Measurements from ENCODE around the gene DPH6.

Gene DPH6

GRCh38 chr15:35455201-35455600 is 90.8 kb downstream of the DPH6 start:
- Histone ChIP-seq H3K4me2 (ENCODE audit: low read length) (no peak overlapping the region), H2BK15ac (replicated peaks; ENCODE audit: low read depth) (no peak overlapping the region), H2AK5ac (ENCODE audit: low read length) (no peak overlapping the region), H3K4me1 (ENCODE audit: control insufficient read depth, low read depth, low read length) (no peaks in the 10 kb centered on the region), H2BK5ac (ENCODE audit: low read length) (no peak overlapping the region), H3K23ac (ENCODE audit: low read length) (no peak overlapping the region), H3K36me3 (ENCODE audit: control insufficient read depth, insufficient read depth, low read length) (no peaks in the 10 kb centered on the region), H4K8ac (ENCODE audit: low read depth, low read length) (no peak overlapping the region), H3K4ac (ENCODE audit: low read depth, low read length) (no peak overlapping the region), H2BK120ac (ENCODE audit: low read depth, low read length) (no peak overlapping the region), H4K5ac (ENCODE audit: low read length) (no peak overlapping the region), H3K18ac (ENCODE audit: low read length) (no peak overlapping the region), H3K9ac (ENCODE audit: low read length) (no peak overlapping the region), H3K79me2 (ENCODE audit: control insufficient read depth, insufficient read depth, low read length) (no peaks in the 10 kb centered on the region), H3K27me3 (ENCODE audit: insufficient read depth, low read length, poor library complexity) (no peaks in the 10 kb centered on the region), H3K56ac (ENCODE audit: low read length) (no peak overlapping the region), H3K4me3 (ENCODE audit: low read length) (no peak overlapping the region), H3K27ac (ENCODE audit: low read depth, low read length) (no peak overlapping the region), H3K79me1 (ENCODE audit: low read length) (no peaks in the 10 kb centered on the region)
- DNase-seq: no peak

GRCh38 chr15:35450492-35450891 is 95.5 kb downstream of the DPH6 start:
- H3K4me3 ChIP-seq (ENCODE audit: low read length): no peak overlapping the region
- H3K36me3 ChIP-seq (ENCODE audit: control insufficient read depth, insufficient read depth, low read length): no peaks in the 10 kb centered on the region

GRCh38 chr15:35448294-35448693 is 97.7 kb downstream of the DPH6 start:
- no peaks in the 10 kb centered on the region for H3K79me2 ChIP-seq (ENCODE audit: control insufficient read depth, insufficient read depth, low read length)
- H3K4ac ChIP-seq (ENCODE audit: low read depth, low read length): no peak overlapping the region
- H3K18ac ChIP-seq (ENCODE audit: low read length): no peak overlapping the region
- no peak overlapping the region for H3K27ac ChIP-seq (ENCODE audit: low read depth, low read length)
- H2BK120ac ChIP-seq (ENCODE audit: low read depth, low read length): no peak overlapping the region
- no peaks in the 10 kb centered on the region for H3K36me3 ChIP-seq (ENCODE audit: control insufficient read depth, insufficient read depth, low read length)
- no peak overlapping the region for H2BK5ac ChIP-seq (ENCODE audit: low read length)
- no peaks in the 10 kb centered on the region for H3K4me1 ChIP-seq (ENCODE audit: control insufficient read depth, low read depth, low read length)
- no peak overlapping the region for H3K4me2 ChIP-seq (ENCODE audit: low read length)
- DNase-seq: no peak
- H2BK15ac ChIP-seq (replicated peaks; ENCODE audit: low read depth): no peak overlapping the region
- H3K56ac ChIP-seq (ENCODE audit: low read length): no peak overlapping the region
- H4K5ac ChIP-seq (ENCODE audit: low read length): no peak overlapping the region
- no peak overlapping the region for H3K23ac ChIP-seq (ENCODE audit: low read length)
- H2AK5ac ChIP-seq (ENCODE audit: low read length): no peak overlapping the region
- WGBS (ENCODE audit: extremely low coverage, insufficient coverage, low lambda C conversion rate): no CpG with 5 or more reads among the region's 1 CpG
- no peak overlapping the region for H3K9ac ChIP-seq (ENCODE audit: low read length)
- no peak overlapping the region for H3K4me3 ChIP-seq (ENCODE audit: low read length)
- no peaks in the 10 kb centered on the region for H3K27me3 ChIP-seq (ENCODE audit: insufficient read depth, low read length, poor library complexity)
- H4K8ac ChIP-seq (ENCODE audit: low read depth, low read length): no peak overlapping the region
- H3K79me1 ChIP-seq (ENCODE audit: low read length): no peaks in the 10 kb centered on the region

More at GRCh38 chr15:35450492-35450891, 95.5 kb downstream of the DPH6 start:
- H3K4me1 ChIP-seq (ENCODE audit: control insufficient read depth, low read depth, low read length): no peaks in the 10 kb centered on the region
- no peak overlapping the region for H3K4ac ChIP-seq (ENCODE audit: low read depth, low read length)
- H3K23ac ChIP-seq (ENCODE audit: low read length): no peak overlapping the region
- no peaks in the 10 kb centered on the region for H3K27me3 ChIP-seq (ENCODE audit: insufficient read depth, low read length, poor library complexity)
- no peak overlapping the region for H2AK5ac ChIP-seq (ENCODE audit: low read length)
- no peak overlapping the region for H2BK15ac ChIP-seq (replicated peaks; ENCODE audit: low read depth)
- H2BK5ac ChIP-seq (ENCODE audit: low read length): no peak overlapping the region
- WGBS (ENCODE audit: extremely low coverage, insufficient coverage, low lambda C conversion rate): no CpG with 5 or more reads among the region's 1 CpG
- H3K4me2 ChIP-seq (ENCODE audit: low read length): no peak overlapping the region
- no peak overlapping the region for H2BK120ac ChIP-seq (ENCODE audit: low read depth, low read length)
- no peak overlapping the region for H4K5ac ChIP-seq (ENCODE audit: low read length)
- H3K79me2 ChIP-seq (ENCODE audit: control insufficient read depth, insufficient read depth, low read length): no peaks in the 10 kb centered on the region
- H3K9ac ChIP-seq (ENCODE audit: low read length): no peak overlapping the region
- H4K8ac ChIP-seq (ENCODE audit: low read depth, low read length): no peak overlapping the region
- no peak overlapping the region for H3K27ac ChIP-seq (ENCODE audit: low read depth, low read length)
- peak; percentile 62 for DNase-seq
- no peak overlapping the region for H3K18ac ChIP-seq (ENCODE audit: low read length)
- H3K56ac ChIP-seq (ENCODE audit: low read length): no peak overlapping the region
- H3K79me1 ChIP-seq (ENCODE audit: low read length): no peaks in the 10 kb centered on the region

- Histone ChIP-seq H3K4me3 (ENCODE audit: low read length) (no peak overlapping the region), H3K79me1 (ENCODE audit: low read length) (no peaks in the 10 kb centered on the region), H2BK120ac (ENCODE audit: low read depth, low read length) (no peak overlapping the region), H4K5ac (ENCODE audit: low read length) (no peak overlapping the region), H3K79me2 (ENCODE audit: control insufficient read depth, insufficient read depth, low read length) (no peaks in the 10 kb centered on the region), H3K56ac (ENCODE audit: low read length) (no peak overlapping the region), H3K36me3 (ENCODE audit: control insufficient read depth, insufficient read depth, low read length) (no peaks in the 10 kb centered on the region), H3K23ac (ENCODE audit: low read length) (no peak overlapping the region), H3K18ac (ENCODE audit: low read length) (no peak overlapping the region), H3K9ac (ENCODE audit: low read length) (no peak overlapping the region), H3K4me1 (ENCODE audit: control insufficient read depth, low read depth, low read length) (no peaks in the 10 kb centered on the region), H2BK15ac (replicated peaks; ENCODE audit: low read depth) (no peak overlapping the region), H3K4ac (ENCODE audit: low read depth, low read length) (no peak overlapping the region), H3K27ac (ENCODE audit: low read depth, low read length) (no peak overlapping the region), H2BK5ac (ENCODE audit: low read length) (no peak overlapping the region), H4K8ac (ENCODE audit: low read depth, low read length) (no peak overlapping the region), H3K27me3 (ENCODE audit: insufficient read depth, low read length, poor library complexity) (no peaks in the 10 kb centered on the region), H3K4me2 (ENCODE audit: low read length) (no peak overlapping the region), H2AK5ac (ENCODE audit: low read length) (no peak overlapping the region)
- no peak for DNase-seq
- WGBS (ENCODE audit: extremely low coverage, insufficient coverage, low lambda C conversion rate): no CpG with 5 or more reads among the region's 4 CpGs
These were observed 100.1 kb downstream of the DPH6 start for GRCh38 chr15:35445891-35446290.

- Histone ChIP-seq H2BK120ac (ENCODE audit: low read depth, low read length) (no peak overlapping the region), H3K4ac (ENCODE audit: low read depth, low read length) (no peak overlapping the region), H2BK5ac (ENCODE audit: low read length) (no peak overlapping the region), H3K56ac (ENCODE audit: low read length) (no peak overlapping the region), H2AK5ac (ENCODE audit: low read length) (no peak overlapping the region), H3K36me3 (ENCODE audit: control insufficient read depth, insufficient read depth, low read length) (no peaks in the 10 kb centered on the region), H3K4me1 (ENCODE audit: control insufficient read depth, low read depth, low read length) (no peaks in the 10 kb centered on the region), H3K4me2 (ENCODE audit: low read length) (no peak overlapping the region), H3K9ac (ENCODE audit: low read length) (no peak overlapping the region), H3K4me3 (ENCODE audit: low read length) (no peak overlapping the region), H3K23ac (ENCODE audit: low read length) (no peak overlapping the region), H3K79me1 (ENCODE audit: low read length) (no peaks in the 10 kb centered on the region), H4K5ac (ENCODE audit: low read length) (no peak overlapping the region), H3K27ac (ENCODE audit: low read depth, low read length) (no peak overlapping the region), H2BK15ac (replicated peaks; ENCODE audit: low read depth) (no peak overlapping the region), H4K8ac (ENCODE audit: low read depth, low read length) (no peak overlapping the region), H3K18ac (ENCODE audit: low read length) (no peak overlapping the region), H3K79me2 (ENCODE audit: control insufficient read depth, insufficient read depth, low read length) (no peaks in the 10 kb centered on the region), H3K27me3 (ENCODE audit: insufficient read depth, low read length, poor library complexity) (no peaks in the 10 kb centered on the region)
- peak; percentile 59 for DNase-seq
- no CpG with 5 or more reads among the region's 1 CpG for WGBS (ENCODE audit: extremely low coverage, insufficient coverage, low lambda C conversion rate)
These were observed 101.3 kb downstream of the DPH6 start for GRCh38 chr15:35444557-35445204.

GRCh38 chr15:35443376-35443775 is 102.6 kb downstream of the DPH6 start:
- Histone ChIP-seq H2BK15ac (replicated peaks; ENCODE audit: low read depth) (no peak overlapping the region), H3K23ac (ENCODE audit: low read length) (no peak overlapping the region), H4K8ac (ENCODE audit: low read depth, low read length) (no peak overlapping the region), H4K5ac (ENCODE audit: low read length) (no peak overlapping the region), H3K27ac (ENCODE audit: low read depth, low read length) (no peak overlapping the region), H3K4me1 (ENCODE audit: control insufficient read depth, low read depth, low read length) (no peaks in the 10 kb centered on the region), H3K4ac (ENCODE audit: low read depth, low read length) (no peak overlapping the region), H2BK5ac (ENCODE audit: low read length) (no peak overlapping the region), H3K18ac (ENCODE audit: low read length) (no peak overlapping the region), H3K79me2 (ENCODE audit: control insufficient read depth, insufficient read depth, low read length) (no peaks in the 10 kb centered on the region), H3K4me2 (ENCODE audit: low read length) (no peak overlapping the region), H2BK120ac (ENCODE audit: low read depth, low read length) (no peak overlapping the region), H3K9ac (ENCODE audit: low read length) (no peak overlapping the region), H3K27me3 (ENCODE audit: insufficient read depth, low read length, poor library complexity) (no peaks in the 10 kb centered on the region), H3K56ac (ENCODE audit: low read length) (no peak overlapping the region), H3K79me1 (ENCODE audit: low read length) (no peaks in the 10 kb centered on the region), H3K4me3 (ENCODE audit: low read length) (no peak overlapping the region), H3K36me3 (ENCODE audit: control insufficient read depth, insufficient read depth, low read length) (no peaks in the 10 kb centered on the region), H2AK5ac (ENCODE audit: low read length) (no peak overlapping the region)
- DNase-seq: no peak
